ENCODE measurements around the gene RHOD. TPM values are rescaled to one million over a fixed set of nuclear protein-coding genes. Genes with fewer than 3 reads are reported as not detected.

The RHOD gene
- total and polyA plus RNA-seq, 2 of the 8 experiments (the other 6 are each of a cell fraction or from before 2014, with no cell fraction given) = 12.1 to 17.6 TPM

- TF ChIP-seq SIN3A (conservative IDR thresholded peaks at IDR 0.05 in 1 of 2, IDR thresholded peaks at IDR 0.05 in 1 of 2; ENCODE audit: low read depth in 1 of 2, low read length in 2 of 2) = peak in 1 of 2 experiments; percentile 9; a peak in 1 of 4 replicates
- TF ChIP-seq CREB1 (IDR thresholded peaks at IDR 0.05) = no peak
- peak in 1 of 2 experiments; percentile 18; a peak in 1 of 4 replicates for TF ChIP-seq HDAC2 (IDR thresholded peaks at IDR 0.05; ENCODE audit: borderline replicate concordance in 1 of 2, low read depth in 2 of 2, low read length in 2 of 2)
- TF ChIP-seq PHF8 (conservative IDR thresholded peaks at IDR 0.05; ENCODE audit: low read depth, low read length) = peak; percentile 70
- no peak for TF ChIP-seq BCL11A (IDR thresholded peaks at IDR 0.05; ENCODE audit: low read depth in 2 of 2, low read length in 2 of 2)
- TF ChIP-seq POLR2A (IDR thresholded peaks at IDR 0.05; ENCODE audit: control extremely low read depth in 1 of 2, low read depth in 2 of 2, low read length in 2 of 2) = 0 out of 3 replicates have a peak, but pooled peaks of 1 of the 2 experiments have one; percentile 58
- TF ChIP-seq ASH2L (IDR thresholded peaks at IDR 0.05; ENCODE audit: low read length) = no peak
- TF ChIP-seq CHD7 (IDR thresholded peaks at IDR 0.05; ENCODE audit: insufficient replicate concordance, low read length) = no peak
- TF ChIP-seq CBX8 (IDR thresholded peaks at IDR 0.05; ENCODE audit: borderline replicate concordance, low read depth, low read length) = no peak
- peak; percentile 62 for TF ChIP-seq TAF7 (optimal IDR thresholded peaks at IDR 0.05; ENCODE audit: borderline replicate concordance, low read depth, low read length)
Observed at GRCh38 chr11:67118181-67118766, 61.6 kb downstream of the RHOD start (continued).

Measured in H1 (cell line).